Brain pericyte (primary cell): ENCODE results near the gene IRAG1.

Experiments used
- DNase-seq: peaks from one replicate; pipeline ENCODE4 v3.0.0-alpha.2; 2012; ENCODE audit warnings: low read depth, low spot score

Gene IRAG1, protein sequence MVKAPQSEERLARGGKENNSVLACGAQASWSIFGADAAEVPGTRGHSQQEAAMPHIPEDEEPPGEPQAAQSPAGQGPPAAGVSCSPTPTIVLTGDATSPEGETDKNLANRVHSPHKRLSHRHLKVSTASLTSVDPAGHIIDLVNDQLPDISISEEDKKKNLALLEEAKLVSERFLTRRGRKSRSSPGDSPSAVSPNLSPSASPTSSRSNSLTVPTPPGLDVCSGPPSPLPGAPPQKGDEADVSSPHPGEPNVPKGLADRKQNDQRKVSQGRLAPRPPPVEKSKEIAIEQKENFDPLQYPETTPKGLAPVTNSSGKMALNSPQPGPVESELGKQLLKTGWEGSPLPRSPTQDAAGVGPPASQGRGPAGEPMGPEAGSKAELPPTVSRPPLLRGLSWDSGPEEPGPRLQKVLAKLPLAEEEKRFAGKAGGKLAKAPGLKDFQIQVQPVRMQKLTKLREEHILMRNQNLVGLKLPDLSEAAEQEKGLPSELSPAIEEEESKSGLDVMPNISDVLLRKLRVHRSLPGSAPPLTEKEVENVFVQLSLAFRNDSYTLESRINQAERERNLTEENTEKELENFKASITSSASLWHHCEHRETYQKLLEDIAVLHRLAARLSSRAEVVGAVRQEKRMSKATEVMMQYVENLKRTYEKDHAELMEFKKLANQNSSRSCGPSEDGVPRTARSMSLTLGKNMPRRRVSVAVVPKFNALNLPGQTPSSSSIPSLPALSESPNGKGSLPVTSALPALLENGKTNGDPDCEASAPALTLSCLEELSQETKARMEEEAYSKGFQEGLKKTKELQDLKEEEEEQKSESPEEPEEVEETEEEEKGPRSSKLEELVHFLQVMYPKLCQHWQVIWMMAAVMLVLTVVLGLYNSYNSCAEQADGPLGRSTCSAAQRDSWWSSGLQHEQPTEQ

DNA sequence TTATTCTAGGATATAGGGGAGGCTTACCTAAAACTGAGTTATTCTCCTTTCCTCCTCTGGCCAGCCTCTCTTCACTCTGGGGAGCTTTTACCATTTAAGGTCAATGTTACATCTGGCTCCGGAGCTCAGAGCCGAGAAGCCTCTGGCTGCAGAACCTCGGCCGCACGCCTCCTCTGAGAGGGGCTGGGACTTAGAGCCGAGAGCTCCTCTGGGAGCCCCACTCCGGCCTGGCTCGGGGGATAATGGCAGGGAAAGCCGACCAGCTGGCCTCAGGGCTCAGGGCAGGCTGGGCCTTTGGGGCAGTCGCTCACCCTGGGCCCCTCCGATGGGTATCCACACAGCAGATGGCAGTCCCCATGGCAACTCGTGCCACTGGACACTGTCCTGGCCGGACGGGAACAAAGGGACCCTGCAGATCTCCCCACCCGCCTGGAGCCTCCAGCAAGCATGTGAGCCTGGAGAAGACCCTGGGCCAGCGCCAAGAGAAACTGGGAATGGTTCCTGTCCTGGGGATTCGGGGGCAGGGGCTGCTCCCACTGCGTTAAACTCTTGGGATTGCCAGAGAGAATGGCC lies at the start of gene IRAG1:
TSS of gene IRAG1 (minus strand) at position 247 of the 573 bp plus-strand sequence. CDS start at position 94, 153 bp downstream.
- peak; percentile 31 for DNase-seq

DNA sequence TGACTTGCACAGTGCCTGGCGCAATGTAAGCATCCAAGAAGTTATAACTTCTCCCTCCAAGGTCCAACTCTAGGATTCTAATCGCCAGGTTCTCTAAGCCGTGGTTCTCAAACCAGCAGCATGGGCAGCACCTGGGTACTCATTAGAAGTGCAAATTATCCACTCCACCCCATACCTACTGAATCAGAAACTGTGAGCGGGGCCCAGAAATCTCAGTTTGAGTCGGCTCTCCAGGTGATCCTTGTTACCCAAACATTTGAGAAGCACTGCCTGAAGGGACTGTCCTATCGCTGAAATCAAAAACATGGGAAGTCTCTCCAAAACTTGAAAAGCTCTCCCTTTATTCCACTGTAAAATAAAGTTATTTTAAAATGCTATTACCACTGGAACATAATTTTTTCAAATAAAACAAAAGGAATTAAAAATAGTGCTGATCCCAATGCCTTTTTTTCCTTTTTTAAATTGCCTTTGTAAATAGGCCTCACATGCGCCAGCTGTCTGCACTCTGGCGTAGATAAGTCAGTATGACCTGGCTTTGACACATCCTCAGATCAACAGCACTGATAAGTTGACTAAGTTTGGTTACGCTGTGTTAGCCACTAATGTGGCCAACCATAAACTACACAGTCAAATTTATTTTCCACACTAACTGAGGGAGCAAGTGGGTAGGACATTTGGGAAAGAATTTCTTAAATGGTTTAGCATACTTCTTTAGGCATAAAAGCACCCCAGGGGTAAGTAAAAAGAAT lies 49.1 kb upstream of the IRAG1 start:
- DNase-seq: no peak

DNA sequence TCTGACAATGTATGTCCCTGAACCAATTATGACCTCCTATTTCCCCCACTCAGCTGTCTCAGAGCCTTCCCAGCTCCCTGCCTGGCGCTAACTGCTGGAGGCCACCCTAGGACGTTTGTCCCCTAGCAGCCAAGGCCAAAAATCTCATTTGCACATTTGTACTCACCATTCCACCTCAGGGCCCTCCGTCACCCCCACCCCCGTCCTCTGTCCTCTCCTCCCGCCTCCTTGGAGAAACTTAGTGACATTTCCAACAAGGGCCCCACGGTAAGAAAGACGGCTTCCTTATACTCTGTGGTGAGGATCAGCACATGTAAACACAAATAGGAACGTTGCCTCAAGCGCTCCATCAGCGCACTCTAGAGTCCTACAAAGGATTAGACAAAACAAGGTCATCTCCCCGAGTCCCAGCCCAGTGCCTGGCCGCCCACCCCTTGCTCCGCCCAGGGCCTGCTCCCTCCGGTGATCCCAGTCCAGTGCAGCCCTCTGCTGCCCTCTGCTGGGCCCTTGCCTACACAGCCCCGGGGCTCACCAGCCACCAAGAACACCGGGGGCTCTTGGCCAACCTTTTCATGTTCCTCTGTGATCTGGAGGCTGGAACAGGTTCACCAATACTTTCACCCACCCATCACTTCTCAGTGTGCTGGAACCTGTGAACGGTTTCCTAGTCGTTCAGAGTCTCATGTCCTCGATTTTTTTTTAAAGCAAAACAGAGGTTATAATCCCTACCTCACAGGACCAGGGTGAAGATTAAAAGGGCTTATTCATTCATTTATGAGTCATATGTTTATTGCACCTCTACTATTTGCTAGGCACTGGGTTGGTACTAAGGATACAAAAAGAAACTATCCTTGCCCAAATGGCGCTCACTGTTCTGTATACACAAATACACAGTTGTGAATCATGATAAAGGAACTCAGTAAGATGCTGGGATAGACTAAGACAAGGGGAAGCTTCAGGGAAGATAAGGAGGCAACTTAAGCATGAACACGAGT lies 42.2 kb upstream of the IRAG1 start:
- DNase-seq: peak; percentile 90

DNA sequence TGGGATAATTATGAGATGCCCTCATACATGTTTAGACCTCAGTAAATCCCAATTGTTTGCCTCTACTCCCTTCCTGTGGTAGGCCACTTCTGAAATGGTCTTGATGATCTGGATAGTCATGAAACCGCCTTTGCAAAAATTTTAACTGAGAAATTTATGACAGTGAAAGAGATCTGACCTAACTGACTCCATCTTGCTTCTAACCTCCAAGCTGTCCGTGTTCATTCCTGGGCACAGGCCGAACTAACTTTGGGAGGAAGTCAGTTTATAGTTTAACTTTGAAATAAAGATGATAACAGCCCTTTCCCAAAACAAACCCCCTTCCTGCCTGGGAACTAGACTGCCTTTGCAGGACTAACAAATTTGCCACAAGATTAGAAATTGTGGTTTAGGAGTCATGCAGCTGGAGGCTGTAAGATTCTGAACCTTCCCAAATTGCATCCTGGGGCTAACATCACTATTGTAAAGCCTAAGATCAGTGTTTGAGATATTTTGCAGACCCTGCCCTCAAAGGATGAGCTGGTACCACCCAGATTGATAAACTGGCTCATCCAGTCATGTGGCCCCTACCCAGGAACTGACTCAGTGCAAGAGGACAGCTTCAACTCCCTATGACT lies 37.6 kb upstream of the IRAG1 start:
- no peak for DNase-seq

DNA sequence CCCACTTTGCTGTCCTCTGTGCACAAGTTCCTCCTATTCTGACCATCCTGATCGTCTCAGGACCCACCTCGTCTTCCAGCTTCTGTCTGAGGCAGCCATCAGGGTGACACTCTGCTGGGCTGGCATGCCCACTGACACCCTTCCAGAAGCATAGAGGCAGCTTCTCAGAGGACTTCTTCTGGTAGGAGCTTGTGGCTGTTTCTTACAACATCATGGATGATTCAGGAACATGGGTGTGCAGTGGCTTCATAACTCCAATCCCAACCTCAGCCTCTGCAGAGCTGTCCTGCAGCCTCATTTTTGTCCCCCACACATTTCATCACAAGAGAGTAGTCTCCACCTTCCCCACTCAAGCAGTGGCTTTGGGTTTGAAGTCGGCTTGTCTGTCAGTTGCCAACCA lies 36.6 kb upstream of the IRAG1 start:
- no peak for DNase-seq

DNA sequence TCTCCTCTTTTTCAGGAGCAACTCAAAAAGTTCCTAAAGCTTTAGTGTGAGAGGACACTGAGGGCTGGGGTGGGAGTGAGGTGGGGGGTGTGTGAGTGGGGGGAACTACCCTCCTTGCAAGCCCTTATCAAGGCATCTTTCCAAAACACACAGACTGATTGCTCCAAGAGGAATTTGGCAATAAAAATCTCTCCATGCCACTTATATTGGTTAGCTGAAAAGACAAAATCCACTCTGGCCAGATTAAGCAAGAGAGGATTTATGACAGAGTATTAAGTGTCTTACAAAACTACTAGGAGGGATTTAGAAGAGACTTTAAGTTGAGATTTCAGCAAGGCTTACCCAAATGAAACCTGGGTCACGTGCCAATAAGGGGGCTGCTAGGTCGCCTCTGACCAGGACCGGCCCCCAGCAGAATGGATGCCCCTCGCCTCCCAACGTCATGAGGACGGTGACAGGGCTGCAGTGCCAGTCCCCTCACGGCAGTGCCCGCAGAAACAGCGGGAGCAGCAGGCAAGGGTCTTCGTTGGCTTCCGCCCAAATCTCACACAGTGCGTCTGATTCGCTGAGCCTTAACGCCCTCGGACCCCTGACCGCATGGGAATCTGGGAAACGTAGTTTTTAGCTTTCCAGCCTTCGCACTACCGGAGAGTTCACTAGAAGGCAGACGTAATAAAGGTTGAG lies 35.4 kb upstream of the IRAG1 start:
- DNase-seq: no peak

DNA sequence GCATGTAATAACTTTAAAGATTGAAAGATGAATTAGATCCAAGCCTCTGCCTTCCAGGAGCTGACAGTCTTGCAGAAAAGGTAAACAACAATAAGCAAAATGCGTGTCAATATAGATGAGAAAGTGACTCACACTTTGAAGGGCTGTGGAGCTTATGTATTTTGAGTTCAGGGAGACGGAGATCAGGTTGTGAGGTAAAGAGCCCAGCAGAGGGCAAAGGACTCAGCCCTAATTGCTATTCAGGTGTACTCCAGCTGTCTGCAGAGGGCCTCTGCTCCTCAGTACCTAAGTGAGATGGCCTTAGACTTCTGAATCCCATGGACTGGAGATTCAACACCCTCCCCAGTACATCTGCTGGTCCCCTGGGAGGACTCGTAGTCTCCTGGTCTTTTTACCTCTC lies 34.6 kb upstream of the IRAG1 start:
- no peak for DNase-seq

DNA sequence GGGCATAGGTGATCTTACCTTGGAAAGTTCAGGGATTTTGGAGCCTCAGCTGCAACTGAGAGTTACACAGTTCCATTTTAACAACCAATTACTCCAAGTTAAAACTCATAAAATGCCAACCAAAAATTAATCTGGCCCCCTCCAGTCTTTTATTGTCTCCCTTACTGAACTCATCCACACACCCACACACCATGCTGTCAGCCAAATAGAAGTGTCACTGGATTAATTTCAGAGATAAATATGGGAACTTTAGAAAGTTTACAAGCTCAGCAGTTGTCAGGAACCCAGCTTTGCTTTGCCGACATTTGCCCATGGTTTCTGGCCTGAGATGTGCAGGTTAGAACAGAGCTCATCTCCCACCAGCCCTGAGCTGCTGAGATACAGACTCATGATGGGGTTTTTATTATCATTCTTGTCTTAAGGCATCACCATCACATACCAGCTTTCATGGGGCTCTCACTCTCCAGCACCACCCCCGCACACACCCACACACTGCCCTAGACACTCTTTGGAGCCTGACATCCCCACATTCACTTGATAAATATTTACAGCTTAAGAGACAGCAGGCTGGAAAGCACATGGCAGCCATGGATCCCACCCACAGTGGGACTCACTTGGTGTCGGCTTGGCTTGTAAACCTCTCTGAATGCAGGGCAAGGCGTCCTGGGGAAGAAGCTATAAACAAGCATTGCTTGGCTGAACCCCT lies 33.7 kb upstream of the IRAG1 start:
- no peak for DNase-seq

DNA sequence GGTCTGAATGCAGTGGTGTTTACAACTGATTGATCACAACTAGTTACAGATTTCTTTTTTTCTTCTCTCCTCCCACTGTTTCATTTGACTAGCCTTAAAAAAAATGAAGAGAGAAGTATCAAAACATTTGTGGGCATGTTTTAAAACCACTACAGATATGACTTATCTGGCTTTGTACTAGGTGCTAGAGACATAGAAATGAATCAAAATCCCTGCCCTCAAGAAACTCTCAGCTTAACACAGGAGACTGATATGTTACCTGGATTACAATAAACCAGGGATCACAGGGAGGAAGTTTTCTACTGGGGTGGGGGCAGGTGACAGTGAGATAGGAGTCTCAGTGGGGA lies 32.3 kb upstream of the IRAG1 start:
- DNase-seq: no peak

DNA sequence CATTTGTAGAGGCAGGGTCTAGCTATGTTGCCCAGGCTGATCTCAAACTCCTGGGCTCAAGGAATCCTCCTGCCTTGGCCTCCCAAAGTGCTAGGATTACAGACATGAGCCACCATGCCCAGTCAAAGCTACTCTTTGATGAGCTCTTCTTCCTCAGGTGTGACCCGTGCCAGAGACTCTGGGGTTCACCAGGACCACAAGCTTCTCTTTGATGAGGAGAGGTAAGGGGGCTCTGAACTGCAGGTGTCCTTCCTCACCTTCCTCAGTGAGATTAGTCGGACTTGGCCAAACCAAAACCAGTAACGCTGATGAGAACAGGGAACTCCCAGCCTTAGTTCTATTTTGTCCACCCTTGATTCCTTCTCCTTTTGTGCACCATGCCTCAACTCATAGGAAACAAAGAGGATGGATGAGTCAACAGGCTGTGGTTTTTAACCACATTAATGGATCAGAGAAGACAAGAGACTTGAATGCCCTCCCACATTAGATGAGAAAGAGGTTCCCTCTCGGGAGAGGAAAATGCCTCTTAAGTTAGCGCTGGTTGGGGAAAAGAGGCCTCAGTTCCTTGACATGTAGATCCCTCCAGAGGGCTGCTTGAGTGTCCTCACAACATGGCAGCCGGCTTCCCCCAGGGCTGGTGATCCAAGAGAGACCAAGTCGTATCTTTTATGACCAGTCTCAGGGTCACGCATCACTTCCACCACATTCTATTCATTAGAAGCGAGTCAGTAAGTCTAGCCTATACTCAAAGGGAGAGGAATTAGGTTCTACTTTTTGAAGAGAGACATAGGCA lies 31.8 kb upstream of the IRAG1 start:
- DNase-seq: no peak

DNA sequence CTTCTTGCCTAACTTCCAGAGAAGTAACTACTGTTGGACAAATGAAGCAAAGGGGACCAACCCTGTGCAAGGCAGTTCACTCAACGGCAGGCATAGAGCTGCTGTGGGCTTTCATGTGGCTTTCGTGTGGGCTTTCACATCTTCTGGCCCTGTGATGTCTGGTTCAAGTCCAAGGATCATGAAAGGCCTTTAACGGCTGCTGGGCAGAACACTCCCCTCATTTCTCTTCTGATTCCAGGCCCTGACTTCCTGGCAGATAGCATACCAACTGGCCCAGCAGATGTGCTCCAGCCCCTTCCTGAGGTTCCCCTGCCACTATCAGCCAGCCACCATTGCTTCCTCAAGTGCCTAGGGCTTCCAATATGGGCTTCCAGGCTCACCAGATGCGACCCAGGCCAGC lies 28.8 kb upstream of the IRAG1 start:
- no peak for DNase-seq

DNA sequence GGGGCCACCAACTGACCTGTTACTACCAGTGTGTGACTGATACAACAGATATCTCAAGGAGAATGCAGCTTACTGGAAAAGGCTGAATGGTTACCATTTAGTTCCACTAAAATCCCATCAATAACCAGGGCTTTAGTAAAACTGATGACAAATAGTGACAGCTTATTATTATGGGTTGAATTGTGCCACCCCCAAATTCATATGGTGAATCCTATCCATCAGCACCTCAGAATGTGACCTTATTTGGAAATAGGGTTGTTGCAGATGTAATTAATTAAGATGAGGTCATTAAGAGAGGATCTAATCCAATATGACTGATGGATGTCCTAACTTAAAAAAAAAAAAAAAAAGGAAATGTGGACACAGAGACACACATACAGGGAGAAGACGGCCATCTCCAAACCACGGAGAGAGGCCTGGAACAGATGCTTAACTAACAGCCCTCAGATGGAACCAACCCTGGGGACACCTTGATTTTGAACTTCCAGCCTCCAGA lies 27.4 kb upstream of the IRAG1 start:
- no peak for DNase-seq

DNA sequence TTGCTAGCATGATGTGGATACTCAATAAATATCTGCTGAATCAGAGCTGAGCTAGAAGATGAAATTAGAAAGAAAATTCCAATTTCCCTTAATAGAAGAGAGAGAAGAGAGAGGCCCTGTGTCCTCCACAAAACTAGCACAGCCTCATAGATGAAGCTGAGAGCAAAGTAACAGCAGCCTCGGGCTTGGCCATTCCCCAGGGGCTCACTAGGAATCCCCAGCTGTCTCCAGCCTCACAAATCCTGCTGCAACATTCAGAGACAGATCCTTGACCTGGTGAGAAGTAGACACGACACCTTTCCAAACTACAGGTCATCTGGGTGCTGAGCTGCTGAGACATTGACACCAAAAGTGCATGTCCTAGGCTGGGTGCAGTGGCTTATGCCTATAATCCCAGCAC lies 26.1 kb upstream of the IRAG1 start:
- no peak for DNase-seq

DNA sequence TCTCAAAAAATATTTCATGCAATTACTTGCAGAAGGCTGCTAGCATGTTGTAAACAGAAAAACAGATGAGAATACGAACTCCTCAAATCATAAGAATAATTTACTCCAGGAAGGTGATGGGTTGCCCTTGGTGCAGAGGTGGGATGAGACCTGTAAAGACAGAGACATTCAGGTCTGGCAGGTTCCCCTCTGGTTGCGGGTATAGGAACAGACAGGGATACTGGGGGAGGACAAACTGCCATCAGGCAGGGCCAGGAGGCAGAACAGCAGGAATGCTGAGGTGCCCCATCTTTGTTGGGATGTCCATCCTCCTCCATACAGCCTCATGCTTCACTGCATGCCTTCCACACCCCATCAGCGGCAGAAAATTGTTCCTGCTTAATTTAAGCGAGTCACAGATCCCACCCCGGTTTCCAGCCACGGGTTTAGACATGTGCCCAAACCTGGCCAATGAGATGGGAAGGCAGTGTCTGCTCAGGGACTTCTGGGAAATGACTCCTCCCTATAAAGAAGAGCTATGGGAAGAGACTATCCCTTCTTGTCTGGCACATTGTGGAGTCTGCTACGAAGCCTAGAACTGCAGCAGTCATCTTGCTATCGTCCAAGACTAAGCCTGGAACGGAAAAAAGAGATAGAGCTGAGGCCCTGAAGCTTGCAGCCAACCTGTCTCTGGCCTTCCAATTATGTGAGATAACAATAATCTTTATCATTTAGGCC lies 23.1 kb upstream of the IRAG1 start:
- DNase-seq: no peak

DNA sequence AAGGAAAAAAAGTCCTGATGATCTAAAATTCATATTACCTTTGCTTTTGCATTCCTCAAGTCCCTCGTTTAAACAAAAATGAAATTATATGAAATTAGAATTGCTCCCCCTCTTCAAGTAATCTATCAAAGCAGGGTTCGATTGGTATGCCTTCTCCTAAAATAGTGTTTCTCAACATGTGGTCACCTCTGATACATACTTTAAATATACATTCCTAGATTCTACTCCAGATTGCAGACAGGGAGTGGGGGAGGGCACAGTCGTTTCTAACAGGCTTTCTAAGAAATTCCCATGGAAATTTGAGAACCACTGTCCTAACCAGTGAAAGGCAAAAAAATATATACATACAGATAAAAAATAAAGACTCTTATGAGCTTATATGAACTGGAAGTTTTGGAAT lies 22.6 kb upstream of the IRAG1 start:
- DNase-seq: no peak

DNA sequence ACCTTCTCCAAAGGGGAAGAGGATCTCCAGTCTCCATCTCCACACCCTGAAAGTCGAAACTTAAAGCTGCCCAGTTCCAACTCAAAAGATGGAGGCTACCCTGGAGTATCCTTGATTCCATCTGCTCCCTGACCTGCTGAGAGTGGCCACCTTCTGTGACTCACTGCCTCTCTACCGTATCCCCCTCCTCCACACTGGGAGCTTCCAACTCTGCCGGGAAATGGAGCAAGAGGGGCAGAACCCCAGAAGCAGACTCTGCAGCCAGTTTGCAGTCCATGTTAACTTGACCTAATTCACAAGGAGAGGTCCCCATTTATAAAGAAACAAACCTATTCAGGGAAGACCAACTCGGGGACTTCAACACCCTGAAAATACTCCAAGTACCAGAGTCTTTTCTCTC lies 22.0 kb upstream of the IRAG1 start:
- DNase-seq: no peak
